T-helper 9 cell (primary cell): ENCODE measurements around the gene OSBPL5.
"Not testable (repeated sequence)": the region's sequence is repeated elsewhere in the genome, so short reads cannot be mapped to it uniquely, and the experiment has no call there.

ENCODE experiments used
- DNase-seq: peaks from one replicate; pipeline ENCODE4 v3.0.0-alpha.2; 2020

OSBPL5 gene

DNA sequence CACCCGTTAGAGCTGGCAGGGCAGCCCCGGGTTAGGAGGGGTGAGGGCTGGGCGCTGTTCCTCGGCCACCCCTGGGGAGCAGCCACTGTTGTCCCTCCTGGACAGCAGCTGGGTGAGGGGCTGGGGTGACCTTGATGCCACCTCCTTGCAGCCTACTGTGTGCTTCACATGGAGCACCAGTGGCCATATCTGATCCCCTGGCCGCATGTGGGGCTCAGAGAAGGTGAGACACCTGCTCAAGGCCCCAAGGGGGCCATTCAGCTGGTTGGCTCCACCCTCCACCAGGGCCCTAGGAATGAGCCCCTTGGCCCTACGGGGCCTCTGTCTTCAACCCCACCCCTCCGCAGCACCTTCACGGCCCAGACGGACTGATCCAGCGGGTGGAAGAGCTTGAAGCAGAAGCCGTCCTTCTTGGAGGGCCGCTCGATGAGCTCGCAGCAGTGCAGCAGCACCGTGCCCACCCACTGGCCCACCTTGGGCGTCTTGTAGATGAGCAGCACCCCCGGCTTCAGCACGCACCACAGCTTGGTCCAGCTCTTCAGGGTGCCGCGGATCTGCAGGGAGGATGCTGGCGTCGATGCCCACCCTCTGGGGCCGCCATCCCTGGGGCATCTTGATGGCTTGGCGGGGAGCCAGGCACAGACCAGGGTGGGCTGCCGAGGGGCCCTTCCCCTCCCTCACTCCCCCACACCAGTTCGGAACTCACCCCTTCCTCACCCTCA, 44.9 kb downstream of the OSBPL5 start:
- no peak for DNase-seq

DNA sequence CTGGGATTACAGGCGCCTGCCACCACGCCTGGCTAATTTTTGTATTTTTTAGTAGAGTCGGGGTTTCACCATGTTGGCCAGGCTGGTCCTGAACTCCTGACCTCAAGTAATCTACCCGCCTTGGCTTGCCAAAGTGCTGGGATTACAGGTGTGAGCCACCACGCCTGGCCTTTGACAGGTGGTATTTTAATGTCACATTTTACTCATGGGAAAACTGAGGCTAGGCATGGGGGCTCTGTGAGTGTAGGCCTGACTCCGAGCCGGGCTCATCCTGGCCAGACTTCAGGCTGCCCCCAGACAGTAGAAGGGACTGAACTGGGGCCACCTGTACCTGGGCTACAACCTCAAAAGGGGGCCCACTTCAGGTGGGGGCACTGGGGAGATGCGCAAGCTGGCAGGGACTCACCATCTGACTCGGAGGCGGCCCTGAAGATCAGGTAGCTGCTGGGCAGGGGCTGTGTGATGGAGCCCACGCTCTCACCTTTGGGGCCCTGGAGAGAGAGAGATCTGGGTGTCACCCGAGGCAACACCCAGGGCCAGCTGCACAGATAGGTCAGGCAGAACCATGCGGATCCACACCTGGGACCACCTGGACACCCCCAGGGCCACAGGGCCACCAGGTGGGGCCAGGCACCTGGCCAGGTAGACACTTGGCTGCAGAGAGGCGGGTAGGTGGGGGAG, 45.8 kb downstream of the OSBPL5 start:
- DNase-seq = no peak

DNA sequence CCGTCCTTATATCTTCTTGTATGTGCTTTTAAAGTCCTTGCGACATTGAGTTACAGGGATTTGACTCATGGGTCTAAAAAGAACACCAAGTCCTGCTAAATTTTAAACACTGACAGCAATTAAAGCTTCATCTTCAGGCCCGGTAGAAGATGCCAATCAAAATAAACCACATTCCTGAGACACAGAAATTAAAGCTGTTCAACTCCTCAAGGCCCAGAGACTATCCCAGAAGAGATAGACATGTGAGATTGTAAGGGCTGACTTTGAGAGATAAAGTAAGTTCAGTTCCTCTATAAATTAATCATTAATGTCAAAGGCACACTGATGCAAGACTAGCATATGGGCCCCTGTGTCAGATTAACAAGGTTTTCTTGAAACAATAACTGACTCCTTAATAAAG, 49.8 kb downstream of the OSBPL5 start:
- DNase-seq = no peak

DNA sequence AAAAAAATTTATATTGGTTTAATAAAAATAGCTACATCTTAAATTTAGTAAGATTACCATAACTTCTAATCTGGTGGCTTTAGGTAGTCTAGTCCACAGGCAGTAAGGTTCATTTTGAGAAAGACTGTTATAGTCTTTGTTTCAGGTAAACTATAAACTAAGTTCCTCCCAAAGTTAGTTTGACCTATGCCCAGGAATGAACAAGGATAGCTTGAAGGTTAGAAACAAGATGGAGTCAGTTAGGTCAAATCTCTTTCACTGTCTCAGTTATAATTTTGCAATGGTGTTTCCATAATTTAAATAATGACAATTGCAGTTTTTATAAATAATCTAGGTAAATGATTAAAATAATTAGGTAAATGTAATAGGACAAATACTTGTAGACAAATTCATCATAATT, 51.4 kb downstream of the OSBPL5 start:
- DNase-seq = not testable (repeated sequence)

DNA sequence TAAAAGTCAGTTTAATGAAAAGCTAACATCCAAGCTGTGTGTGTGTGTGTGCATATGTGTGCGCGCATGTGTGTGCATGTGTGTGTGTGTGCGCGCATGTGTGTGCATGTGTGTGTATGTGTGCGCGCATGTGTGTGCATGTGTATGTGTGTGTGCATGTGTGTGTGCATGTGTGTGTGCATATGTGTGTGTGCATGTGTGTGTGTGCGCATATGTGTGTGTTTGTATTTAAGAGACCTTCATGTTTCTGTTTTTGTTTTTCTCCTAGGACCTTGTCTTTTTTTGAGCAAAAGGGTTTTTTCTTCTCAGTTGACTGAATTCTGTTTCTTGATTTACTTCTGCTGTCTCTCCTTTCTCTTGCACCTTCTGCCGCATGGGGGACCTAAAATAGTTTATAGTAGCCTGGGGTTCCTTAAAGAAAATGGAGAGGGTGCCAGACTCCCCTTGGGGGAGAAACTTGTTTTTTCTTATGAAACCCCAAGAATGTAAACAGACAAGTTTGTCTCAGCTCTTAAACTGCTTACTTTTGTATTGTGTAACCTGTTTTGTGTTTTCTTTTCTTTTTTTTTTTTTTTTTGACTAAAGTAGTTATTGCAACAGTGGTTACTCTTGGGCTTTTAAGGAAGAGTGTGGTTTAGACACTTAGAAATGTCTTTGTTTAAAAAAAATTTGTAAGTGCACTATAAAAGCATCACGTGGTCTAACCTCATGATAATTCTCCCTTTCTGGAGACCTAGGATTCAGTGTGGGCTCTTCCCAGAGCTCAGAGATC, 53.0 kb downstream of the OSBPL5 start:
- DNase-seq = no peak

DNA sequence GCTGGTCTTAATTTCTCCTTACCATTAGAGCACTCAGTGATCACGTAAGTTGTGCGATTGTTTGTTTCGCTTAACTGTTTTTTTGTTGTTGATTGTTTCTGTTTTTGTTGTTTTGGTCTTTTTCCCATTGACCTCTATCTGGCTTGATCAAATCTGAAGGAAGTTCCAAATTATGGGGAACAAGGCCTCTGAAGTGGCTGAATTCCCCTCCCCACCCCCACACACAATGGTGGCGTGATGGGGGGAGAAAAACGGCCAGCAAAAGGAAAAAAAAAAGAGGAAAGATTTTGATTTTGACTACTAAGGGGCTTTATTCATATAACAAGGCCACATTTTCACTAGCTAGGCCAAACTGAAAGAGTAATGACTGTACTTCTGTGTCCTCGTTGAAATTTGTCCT, 53.6 kb downstream of the OSBPL5 start:
- DNase-seq = no peak

DNA sequence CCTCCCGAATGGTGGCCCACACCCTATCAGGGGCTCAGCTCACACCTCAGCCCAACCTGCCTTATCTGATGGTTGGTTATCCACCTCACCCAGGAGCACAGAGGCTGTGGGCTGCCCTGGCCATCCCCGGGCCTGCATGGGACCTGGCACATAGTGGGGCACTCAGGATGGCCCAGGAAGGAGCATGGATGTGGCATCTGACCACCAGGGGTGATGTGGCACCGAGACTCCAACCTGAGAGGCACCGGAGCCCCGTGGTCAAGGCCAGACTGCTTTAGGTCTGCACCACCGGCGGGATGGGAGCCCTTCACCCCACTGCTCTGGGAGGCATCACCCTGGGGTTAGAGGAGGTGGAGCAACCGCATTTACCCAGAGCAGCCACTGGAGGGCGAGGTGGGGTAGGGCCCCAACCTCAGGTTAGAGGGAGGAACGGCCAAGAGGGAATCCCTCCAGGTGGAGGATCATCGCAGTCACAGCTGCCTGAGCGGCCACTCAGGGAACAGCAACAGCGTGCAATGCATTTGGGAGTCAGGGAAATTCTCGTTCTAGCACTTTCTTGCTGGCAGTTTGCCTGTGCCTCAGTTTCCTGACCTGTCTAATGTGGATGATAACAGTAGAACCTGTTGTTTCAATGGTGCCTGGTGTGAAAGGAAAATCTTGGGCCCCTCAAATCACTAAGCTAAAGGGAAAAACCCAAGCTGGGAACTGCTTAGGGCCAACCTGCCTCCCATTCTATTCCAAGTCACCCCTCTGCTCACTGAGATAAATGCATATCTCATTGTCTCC, 55.0 kb downstream of the OSBPL5 start:
- no peak for DNase-seq

DNA sequence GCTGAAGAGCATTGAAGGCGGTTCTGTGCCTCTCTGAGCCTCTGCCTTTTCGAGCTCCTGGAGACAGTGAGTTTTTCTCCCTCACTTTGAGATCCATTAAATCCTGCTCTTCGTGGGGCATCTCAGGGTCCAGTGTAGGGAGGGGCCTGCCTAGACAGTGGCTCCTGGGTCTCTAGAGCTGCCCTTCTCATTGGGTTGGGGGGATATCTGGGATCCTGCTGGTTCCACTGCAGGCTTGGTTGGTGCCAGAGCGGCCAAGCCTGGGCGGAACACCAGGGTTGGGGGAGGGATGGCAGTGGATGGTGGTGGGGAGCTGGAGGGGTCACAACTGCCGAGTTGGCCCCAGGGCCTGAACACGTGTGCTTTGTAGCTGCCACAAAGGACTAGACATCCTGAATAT, 55.7 kb downstream of the OSBPL5 start:
- DNase-seq = no peak

DNA sequence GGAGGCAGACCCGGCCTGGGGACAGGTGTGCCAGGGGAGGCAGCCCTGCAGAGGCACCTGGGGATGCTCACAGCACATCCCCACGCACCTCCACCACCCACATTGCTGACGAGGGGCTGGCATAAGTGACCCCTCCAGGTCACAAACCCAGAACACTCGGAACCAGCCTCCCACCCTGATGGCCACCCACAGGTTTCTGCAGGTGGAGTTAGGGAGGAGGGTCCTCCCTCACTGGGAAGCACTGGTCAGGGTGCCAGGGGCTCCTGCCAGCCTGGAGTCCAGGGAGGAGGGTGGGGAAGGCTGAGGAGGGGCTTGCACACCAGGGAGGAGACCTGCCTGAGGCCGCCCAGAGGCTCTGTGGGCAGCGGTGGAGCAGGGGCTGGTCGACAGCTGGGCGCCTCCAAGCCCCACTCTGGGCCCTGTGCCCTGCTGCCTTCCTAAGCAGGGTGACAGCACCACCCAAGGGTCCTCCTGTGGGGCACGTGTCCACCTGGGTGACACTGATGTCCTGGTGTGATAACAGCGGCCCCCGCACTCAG, 56.9 kb downstream of the OSBPL5 start:
- DNase-seq = no peak

DNA sequence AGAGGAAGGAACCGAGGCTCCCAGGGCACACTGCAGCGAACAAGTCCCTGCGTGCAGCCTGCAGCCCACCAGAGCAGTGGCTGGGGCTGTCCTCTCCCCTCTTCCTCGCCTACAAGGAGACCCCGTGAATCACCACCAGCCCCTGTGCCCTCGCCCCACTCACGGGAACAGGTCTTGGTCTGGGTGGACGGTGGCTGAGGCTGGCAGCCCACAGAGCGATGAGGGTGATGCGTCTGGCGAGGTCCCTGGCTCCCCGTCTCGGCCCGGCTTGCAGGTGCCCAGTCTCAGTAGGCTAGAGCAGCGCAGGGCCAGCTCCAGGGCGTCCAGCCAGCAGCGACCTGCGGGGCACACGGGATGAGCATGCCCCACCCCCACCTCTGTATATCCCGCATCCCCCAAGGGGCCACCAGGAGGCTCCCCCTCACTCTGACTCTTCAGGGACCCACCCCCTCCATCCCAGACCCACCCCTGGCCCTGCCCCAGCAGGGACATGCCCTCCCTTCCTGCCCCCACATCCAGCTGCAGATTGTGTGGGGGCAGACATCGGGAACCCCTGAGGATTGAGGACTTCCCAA, 57.4 kb downstream of the OSBPL5 start:
- DNase-seq = no peak

DNA sequence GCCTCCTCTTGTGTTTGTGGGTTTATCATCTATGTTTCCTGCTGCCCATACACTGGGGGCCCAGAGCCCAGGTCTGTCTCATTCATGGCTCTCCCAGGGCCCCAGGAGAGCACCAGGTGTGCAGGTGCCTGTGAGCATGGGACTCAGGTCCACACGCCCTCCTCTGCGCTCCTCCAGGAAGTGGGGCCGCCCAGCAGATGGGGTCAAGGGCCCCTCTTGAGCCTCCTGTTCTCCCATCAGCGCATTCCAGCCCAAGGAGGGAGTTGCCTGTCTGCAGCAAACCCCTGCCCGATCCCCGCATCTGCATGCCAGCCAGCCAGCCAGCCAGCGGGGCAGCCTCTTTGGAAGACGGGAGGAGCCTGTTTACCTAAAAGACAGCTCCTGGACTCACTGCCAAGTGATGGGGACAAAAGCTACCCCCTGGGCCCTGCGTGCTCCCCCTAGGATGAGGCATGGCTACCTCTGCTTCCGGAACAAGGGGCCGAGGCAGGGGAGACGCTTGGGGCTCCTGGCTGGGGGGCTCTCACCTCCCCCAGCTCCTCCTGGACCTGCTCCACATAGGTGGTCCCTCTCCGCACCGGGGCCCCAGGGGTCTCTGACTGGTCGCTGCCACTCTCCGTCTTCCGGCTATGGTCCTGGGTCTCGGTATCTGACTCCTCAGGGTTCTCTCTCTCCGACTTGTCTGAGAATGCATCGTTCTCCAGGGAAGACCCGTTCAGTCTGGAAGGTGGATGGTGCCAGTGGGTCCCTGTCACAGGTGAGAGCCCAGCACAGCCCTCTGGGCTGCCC, 58.2 kb downstream of the OSBPL5 start:
- DNase-seq = no peak

DNA sequence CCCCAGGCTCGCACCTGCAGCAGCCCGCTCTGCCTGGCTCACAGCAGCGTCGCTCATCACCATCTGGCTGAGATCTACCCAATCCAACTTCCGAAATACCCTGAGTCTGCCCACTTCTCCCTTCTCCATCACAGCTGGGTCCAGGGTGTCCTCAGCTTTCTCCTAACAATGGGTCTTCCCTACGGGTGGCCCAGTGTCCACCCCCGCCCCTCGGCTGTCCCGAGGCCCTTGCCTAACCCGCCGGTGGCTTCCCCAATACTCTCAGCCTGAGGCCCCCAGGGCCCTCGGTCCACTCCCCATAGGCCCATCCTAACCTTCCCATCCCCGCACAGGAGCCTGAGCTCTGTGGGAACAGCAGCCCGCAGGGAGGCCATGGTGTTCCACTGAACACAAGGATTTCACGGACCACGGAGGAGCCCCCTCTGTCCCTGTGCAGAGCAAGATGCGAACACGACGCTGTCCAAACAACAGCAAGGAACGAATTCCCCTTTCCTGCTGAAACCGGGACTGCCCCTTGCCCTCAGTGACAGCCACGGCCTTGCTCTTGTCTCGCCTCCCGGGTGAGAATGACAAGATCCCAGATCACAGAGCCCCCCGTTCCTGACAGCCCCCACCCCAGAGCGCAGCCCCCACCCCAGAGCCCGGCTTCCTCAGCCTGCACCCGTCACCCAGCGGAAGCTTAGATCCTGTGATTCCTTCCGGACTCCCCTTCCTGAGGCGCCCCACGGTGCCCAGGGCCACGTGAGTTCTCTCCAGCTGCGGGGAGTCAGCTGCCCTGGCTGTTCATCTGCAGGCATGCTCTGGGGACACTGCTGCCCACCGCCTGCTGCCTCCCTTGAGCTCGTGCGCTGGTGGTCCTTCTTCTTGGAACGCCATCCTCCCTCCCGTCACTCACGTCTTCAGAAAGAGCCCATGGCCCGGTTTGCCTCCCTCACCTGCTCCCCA, 59.0 kb downstream of the OSBPL5 start:
- no peak for DNase-seq

DNA sequence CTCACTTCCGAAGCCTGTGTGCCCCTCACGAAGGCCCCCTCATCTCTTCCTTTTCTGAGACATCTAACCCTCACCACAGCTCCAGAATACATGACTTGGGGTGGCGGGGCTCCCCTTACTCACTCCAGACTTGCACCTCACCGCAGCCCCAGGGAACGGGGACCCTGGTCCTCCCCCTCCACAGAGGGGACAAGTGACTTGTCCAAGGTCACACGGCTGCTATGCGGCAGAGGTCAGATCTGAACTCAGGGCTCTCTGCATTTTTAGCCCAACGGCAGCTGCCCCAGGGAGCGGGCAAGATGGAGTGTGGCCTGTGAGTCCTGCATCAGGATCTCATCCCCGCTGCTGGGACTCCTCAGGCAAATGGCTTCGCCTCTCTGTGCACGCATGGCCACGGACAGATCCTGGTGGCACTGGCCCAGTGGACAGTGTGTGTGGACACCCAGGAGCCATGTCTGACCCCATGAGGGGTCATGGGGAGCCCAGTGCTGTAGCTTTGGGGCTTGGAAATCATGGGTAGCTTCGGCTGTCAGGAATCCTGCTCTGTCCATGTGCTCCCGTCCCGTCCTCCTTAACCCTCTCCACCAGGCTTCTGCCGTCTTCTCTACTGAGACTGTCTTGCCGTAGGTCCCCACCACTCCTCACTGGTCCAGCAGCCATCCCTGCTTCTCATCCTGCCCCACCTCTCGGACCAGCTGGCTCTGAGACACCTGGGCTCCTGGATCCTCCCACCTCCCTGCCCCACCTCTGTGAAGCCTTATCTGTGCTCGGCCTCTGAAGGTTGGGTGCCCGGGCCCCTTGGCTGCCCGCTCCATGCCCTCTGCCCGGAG, 59.9 kb downstream of the OSBPL5 start:
- no peak for DNase-seq

DNA sequence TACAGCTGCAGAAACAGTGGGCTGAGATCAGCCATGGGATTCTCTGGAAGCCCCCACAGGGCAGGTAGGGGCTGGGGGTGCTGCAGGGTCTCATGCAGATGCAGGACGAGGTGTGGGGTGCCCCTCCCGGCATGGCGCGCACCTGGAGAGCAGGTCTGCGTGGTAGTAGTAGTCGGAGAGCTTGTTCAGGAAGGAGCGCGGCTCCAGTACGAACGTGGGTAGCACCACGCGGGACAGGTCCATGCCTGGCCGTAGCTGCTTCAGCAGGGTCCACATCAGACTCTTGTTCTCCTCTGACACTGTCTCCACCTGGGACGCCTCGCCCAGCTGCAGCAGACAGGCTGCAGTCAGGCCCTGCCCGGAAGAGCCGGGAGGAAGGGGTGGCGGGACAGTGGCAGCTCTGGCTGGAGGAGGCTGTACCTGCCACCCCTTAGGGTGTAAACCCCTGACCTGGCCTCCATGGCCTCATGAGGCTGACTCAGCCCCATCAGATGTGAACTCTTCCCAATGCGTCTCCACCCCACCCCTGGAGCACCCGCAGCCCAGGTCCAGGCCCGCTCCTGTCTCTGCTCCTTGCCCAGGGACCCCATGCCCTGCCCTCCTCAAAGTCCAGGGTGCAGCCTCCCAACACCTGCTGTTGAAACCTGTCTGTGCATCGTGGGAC, 60.9 kb downstream of the OSBPL5 start:
- no peak for DNase-seq

DNA sequence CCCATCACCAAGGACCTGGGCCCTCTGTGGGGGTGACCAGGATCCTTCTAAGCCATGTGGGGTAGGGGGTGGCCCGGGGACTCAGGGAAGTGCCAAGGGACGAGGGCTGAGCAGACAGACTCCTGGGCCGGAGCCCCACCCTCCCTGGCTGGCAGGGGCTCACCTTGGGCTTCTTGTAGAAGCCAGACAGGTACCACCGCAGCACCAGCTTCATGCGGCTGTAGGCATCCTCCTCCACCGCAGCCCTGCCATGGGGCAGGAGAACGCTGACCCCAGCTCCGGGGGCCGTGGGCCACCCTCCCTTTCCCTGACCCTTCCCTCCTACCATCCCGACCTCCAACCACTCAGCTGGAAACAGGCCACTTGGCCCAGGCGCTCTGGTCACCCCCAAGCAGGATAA, 62.0 kb downstream of the OSBPL5 start:
- DNase-seq = no peak

DNA sequence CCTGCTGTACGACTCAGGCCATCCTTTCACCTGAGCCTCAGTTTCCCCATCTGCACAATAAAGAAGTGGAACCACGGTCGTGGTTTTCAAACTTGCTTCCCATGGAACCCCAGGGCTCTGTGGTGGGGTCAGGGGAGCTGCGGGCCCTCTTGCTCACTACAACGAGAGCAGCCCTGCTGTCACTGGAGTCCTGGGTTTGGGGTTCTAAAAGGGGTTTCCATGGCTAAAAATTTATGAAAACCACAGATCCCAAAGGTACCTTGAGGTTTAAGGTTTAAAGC, 62.5 kb downstream of the OSBPL5 start:
- no peak for DNase-seq

DNA sequence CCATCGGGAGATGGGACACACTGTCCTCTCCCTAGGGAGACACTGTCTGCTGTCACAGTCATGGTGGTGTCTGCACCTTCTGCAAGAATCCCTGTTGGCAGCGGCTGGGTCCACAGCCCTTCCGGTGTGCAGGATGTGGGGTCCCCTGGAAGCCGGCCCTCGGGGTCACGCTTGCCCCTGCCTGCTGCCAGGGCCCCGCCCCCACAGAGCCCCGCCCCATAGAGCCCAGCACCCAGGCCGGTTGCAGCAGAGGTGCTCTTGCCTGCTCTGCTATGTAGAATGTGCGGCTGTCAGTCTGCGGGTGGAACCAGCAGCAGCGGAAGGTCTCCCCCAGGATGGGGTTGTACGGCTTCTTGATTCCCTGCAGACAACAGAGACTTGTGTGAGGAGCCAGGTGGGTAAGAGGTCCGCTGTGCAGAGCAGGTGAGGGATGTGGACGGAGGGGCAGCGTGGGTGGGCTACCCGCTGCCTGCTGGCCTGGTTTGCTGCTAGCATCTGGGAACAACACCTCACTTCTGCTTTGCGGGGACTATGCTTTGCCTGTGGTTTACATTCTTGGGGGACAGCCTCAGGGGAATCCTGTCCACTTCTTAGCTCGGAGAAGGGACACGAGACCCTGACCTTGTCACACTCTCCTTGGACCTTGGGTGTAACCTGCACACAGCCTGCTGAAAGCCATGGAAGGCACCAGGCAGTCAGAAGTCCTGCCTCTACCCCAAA, 63.0 kb downstream of the OSBPL5 start:
- DNase-seq = no peak

DNA sequence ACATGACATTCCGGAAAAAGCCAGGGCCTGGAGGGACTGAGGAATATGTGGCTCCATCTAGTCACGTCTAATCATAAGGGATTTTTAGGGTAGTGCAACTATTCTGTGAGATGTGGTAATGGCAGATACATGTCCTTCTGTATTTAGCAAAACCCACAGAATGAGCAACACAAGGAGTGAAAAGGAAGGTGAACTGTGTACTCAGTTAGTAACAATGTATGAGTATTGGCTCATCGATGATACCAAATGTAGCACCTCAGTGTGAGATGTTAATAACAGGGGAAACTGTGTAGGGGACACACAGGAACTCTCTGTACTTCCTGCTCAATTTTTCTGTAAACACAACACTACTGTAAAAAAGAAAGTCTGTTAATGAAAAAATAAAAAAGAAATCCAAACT, 65.9 kb downstream of the OSBPL5 start:
- DNase-seq = no peak
